Stomach (tissue), 4 donors: ENCODE measurements around the gene SVOPL.

ENCODE experiments used
- EP300 ChIP-seq: sonication (generic); formaldehyde crosslinking; IDR thresholded peaks from one replicate; pipeline ENCODE4 v1.6.1; 2017; ENCODE audit warnings: antibody characterized with exemption
- POLR2AphosphoS5 ChIP-seq, 3 donors: sonication (generic); formaldehyde crosslinking; IDR thresholded peaks; one replicate each; pipeline ENCODE4 v1.6.1; 2016; ENCODE audit warnings: antibody characterized with exemption in 3 of 3
- TF ChIP-seq, protein P1 (sequence below), 7 experiments: fragments of 450-650 bp in 4 of 7; fragments of 200-600 bp in 3 of 7; sonication (generic) in 3 of 7; IDR thresholded peaks; one replicate each; pipeline ENCODE4 v1.5.1; 2016 to 2019; ENCODE audit warnings: antibody characterized with exemption in 7 of 7, control low read depth in 2 of 7, mild to moderate bottlenecking in 1 of 7

DNA sequence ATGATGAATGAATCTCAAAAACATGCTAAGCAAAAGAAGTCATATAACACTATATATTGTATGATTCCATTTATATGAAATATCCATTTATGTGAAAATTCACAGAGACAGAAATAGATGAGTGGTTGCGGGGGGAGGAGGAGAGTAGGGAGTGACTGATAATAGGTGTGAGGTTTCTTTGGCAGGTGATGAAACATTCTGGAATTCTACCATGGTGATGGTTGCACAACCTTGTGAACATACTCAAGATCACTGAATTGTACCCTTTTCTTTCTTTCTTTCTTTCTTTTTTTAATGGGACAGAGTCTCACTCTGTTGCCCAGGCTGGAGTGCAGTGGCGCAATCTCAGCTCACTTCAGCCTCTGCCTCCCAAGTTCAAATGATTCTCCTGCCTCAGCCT is 10.7 kb downstream of the SVOPL start:
- TF ChIP-seq POLR2AphosphoS5 (IDR thresholded peaks at IDR 0.05) (no peak), EP300 (no peak)
- TF ChIP-seq, protein P1, sequence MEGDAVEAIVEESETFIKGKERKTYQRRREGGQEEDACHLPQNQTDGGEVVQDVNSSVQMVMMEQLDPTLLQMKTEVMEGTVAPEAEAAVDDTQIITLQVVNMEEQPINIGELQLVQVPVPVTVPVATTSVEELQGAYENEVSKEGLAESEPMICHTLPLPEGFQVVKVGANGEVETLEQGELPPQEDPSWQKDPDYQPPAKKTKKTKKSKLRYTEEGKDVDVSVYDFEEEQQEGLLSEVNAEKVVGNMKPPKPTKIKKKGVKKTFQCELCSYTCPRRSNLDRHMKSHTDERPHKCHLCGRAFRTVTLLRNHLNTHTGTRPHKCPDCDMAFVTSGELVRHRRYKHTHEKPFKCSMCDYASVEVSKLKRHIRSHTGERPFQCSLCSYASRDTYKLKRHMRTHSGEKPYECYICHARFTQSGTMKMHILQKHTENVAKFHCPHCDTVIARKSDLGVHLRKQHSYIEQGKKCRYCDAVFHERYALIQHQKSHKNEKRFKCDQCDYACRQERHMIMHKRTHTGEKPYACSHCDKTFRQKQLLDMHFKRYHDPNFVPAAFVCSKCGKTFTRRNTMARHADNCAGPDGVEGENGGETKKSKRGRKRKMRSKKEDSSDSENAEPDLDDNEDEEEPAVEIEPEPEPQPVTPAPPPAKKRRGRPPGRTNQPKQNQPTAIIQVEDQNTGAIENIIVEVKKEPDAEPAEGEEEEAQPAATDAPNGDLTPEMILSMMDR (IDR thresholded peaks at IDR 0.05) = no peak
